HepG2 (cell line): ENCODE results near the gene USE1. TPM values are rescaled to one million over a fixed set of nuclear protein-coding genes. Genes with fewer than 3 reads are reported as not detected.

Experiments used
- ARNT ChIP-seq: fragments of 450-650 bp; IDR thresholded peaks from 2 replicates; pipeline ENCODE4 v1.6.1; 2017
- EP300 ChIP-seq, 3 experiments: sonication (generic) in 1 of 3; formaldehyde crosslinking in 1 of 3; IDR thresholded peaks; 2 replicates each; pipeline versions ENCODE4 v1.5.1 to v1.6.1; 2011 to 2020; ENCODE audit warnings: low read depth in 2 of 3, low read length in 2 of 3, borderline replicate concordance in 1 of 3, improper control_type of control experiment in 1 of 3, mild to moderate bottlenecking in 1 of 3, missing genetic modification reagents in 1 of 3, moderate library complexity in 1 of 3
- HDAC1 ChIP-seq: sonication (generic); formaldehyde crosslinking; IDR thresholded peaks from 2 replicates; pipeline ENCODE4 v1.5.1; 2020; ENCODE audit warnings: mild to moderate bottlenecking, missing genetic modification reagents
- RARG ChIP-seq: sonication (generic); formaldehyde crosslinking; IDR thresholded peaks from 2 replicates; pipeline ENCODE4 v1.4.0; 2020; ENCODE audit warnings: low read depth, mild to moderate bottlenecking, missing genetic modification reagents
- TFAP4 ChIP-seq: sonication (generic); IDR thresholded peaks from 2 replicates; pipeline ENCODE4 v1.6.1; 2016; ENCODE audit warnings: low read depth, borderline replicate concordance
- WIZ ChIP-seq: sonication (generic); formaldehyde crosslinking; IDR thresholded peaks from 2 replicates; pipeline ENCODE4 v1.5.1; 2020; ENCODE audit warnings: mild to moderate bottlenecking, missing genetic modification reagents
- ZHX2 ChIP-seq, 2 experiments: sonication (generic) in 1 of 2; formaldehyde crosslinking in 1 of 2; IDR thresholded peaks; 2 replicates each; pipeline versions ENCODE4 v1.6.1 to v1.9.0; 2014 to 2022; ENCODE audit warnings: antibody characterized with exemption in 1 of 2, borderline replicate concordance in 1 of 2, inconsistent platforms in 1 of 2, low read depth in 1 of 2, missing genetic modification reagents in 1 of 2
- ZNF235 ChIP-seq: sonication (generic); formaldehyde crosslinking; IDR thresholded peaks from 2 replicates; pipeline ENCODE4 v1.8.1; 2023; ENCODE audit warnings: mild to moderate bottlenecking, missing genetic modification reagents, borderline replicate concordance
- ZNF430 ChIP-seq: sonication (generic); formaldehyde crosslinking; IDR thresholded peaks from 2 replicates; pipeline ENCODE4 v1.9.0; 2021; ENCODE audit warnings: mild to moderate bottlenecking, missing genetic modification reagents
- polyA plus RNA-seq, 8 experiments: library from polyadenylated mRNA; depleted of rRNA in 3 of 8; stranded (reverse) in 7 of 8; unstranded in 1 of 8; fragments of >200 nt; fragmentation: Illumina TruSeq in 4 of 8; extraction: Trizol in 4 of 8; gene quantifications; 2 replicates each; pipeline versions ENCODE4 v1.2.1 to v1.2.3, GENCODE V29; 2011 to 2016; ENCODE audit warnings: low read depth in 4 of 8, missing spikeins in 1 of 8, mixed read lengths in 1 of 8; ENCODE audit not compliant: insufficient read depth in 1 of 8
- total RNA-seq, 5 experiments: library from RNA; depleted of rRNA; stranded (reverse); fragments of >200 nt; fragmentation: Illumina TruSeq; extraction: Trizol; gene quantifications; 2 replicates each; pipeline ENCODE4 v1.2.3, GENCODE V29; 2016; ENCODE audit warnings: low read depth in 1 of 5
- TF ChIP-seq, protein P1 (sequence below): sonication (generic); formaldehyde crosslinking; IDR thresholded peaks from 2 replicates; pipeline ENCODE4 v1.5.0; 2020; ENCODE audit warnings: mild to moderate bottlenecking, missing genetic modification reagents, borderline replicate concordance
- TF ChIP-seq, protein P2 (sequence below): sonication (generic); formaldehyde crosslinking; IDR thresholded peaks from 2 replicates; pipeline ENCODE4 v1.4.0; 2020; ENCODE audit warnings: mild to moderate bottlenecking, missing genetic modification reagents

The USE1 gene
- total and polyA plus RNA-seq, 2 of the 13 experiments (the other 11 are each of a cell fraction or from before 2014, with no cell fraction given) = 9.9 to 17.6 TPM

DNA sequence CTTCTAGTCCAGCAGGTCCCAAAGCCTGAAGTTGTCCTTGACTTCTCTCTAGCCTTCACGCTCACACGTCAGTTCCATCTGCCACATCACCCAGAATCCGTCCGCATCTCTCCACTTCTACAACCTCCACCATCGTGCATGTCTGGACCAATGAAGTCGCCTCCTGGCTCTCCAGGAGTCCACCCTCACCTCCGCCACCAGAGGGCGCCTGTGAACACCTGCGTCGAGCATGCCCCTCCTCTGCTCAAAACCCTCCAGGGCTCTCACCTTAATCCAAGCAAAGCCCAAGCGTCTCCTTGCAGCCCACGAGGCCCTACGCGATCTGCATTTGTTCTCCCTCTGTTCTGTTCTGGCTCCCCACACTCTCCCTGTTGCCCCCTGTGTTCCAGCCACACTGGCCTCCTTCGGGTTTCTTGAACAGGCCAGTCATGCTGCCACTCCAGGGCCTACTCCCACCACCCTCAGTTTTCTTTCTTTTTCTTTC, 45.7 kb downstream of the USE1 start (continued):
- TF ChIP-seq, protein P1, sequence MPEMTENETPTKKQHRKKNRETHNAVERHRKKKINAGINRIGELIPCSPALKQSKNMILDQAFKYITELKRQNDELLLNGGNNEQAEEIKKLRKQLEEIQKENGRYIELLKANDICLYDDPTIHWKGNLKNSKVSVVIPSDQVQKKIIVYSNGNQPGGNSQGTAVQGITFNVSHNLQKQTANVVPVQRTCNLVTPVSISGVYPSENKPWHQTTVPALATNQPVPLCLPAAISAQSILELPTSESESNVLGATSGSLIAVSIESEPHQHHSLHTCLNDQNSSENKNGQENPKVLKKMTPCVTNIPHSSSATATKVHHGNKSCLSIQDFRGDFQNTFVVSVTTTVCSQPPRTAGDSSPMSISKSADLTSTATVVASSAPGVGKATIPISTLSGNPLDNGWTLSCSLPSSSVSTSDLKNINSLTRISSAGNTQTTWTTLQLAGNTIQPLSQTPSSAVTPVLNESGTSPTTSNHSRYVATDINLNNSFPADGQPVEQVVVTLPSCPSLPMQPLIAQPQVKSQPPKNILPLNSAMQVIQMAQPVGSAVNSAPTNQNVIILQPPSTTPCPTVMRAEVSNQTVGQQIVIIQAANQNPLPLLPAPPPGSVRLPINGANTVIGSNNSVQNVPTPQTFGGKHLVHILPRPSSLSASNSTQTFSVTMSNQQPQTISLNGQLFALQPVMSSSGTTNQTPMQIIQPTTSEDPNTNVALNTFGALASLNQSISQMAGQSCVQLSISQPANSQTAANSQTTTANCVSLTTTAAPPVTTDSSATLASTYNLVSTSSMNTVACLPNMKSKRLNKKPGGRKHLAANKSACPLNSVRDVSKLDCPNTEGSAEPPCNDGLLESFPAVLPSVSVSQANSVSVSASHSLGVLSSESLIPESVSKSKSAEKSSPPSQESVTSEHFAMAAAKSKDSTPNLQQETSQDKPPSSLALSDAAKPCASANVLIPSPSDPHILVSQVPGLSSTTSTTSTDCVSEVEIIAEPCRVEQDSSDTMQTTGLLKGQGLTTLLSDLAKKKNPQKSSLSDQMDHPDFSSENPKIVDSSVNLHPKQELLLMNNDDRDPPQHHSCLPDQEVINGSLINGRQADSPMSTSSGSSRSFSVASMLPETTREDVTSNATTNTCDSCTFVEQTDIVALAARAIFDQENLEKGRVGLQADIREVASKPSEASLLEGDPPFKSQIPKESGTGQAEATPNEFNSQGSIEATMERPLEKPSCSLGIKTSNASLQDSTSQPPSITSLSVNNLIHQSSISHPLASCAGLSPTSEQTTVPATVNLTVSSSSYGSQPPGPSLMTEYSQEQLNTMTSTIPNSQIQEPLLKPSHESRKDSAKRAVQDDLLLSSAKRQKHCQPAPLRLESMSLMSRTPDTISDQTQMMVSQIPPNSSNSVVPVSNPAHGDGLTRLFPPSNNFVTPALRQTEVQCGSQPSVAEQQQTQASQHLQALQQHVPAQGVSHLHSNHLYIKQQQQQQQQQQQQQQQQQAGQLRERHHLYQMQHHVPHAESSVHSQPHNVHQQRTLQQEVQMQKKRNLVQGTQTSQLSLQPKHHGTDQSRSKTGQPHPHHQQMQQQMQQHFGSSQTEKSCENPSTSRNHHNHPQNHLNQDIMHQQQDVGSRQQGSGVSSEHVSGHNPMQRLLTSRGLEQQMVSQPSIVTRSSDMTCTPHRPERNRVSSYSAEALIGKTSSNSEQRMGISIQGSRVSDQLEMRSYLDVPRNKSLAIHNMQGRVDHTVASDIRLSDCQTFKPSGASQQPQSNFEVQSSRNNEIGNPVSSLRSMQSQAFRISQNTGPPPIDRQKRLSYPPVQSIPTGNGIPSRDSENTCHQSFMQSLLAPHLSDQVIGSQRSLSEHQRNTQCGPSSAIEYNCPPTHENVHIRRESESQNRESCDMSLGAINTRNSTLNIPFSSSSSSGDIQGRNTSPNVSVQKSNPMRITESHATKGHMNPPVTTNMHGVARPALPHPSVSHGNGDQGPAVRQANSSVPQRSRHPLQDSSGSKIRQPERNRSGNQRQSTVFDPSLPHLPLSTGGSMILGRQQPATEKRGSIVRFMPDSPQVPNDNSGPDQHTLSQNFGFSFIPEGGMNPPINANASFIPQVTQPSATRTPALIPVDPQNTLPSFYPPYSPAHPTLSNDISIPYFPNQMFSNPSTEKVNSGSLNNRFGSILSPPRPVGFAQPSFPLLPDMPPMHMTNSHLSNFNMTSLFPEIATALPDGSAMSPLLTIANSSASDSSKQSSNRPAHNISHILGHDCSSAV = no peak
- no peak for TF ChIP-seq ZNF430 (CRISPR knock-in tag)
- no peak for TF ChIP-seq ZHX2 (IDR thresholded peaks at IDR 0.05; ENCODE audit: low read depth)
- TF ChIP-seq ZHX2 (CRISPR knock-in tag; IDR thresholded peaks at IDR 0.05; ENCODE audit: borderline replicate concordance) = no peak
- no peak for TF ChIP-seq ZNF235 (CRISPR knock-in tag)
- TF ChIP-seq HDAC1 (CRISPR knock-in tag) = peak; percentile 33; the same call in 1 of the 2 replicates
- TF ChIP-seq WIZ (CRISPR knock-in tag) = no peak
- no peak for TF ChIP-seq RARG
- no peak for TF ChIP-seq TFAP4
- no peak for TF ChIP-seq ARNT
- TF ChIP-seq EP300 (IDR thresholded peaks at IDR 0.05; ENCODE audit: low read depth in 2 of 2, low read length in 2 of 2) = no peak
- no peak for TF ChIP-seq EP300 (CRISPR knock-in tag; IDR thresholded peaks at IDR 0.05; ENCODE audit: borderline replicate concordance)
- TF ChIP-seq, protein P2, sequence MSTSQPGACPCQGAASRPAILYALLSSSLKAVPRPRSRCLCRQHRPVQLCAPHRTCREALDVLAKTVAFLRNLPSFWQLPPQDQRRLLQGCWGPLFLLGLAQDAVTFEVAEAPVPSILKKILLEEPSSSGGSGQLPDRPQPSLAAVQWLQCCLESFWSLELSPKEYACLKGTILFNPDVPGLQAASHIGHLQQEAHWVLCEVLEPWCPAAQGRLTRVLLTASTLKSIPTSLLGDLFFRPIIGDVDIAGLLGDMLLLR (CRISPR knock-in tag) = no peak
